ENCODE data around the gene TSR1.

Gene TSR1

DNA sequence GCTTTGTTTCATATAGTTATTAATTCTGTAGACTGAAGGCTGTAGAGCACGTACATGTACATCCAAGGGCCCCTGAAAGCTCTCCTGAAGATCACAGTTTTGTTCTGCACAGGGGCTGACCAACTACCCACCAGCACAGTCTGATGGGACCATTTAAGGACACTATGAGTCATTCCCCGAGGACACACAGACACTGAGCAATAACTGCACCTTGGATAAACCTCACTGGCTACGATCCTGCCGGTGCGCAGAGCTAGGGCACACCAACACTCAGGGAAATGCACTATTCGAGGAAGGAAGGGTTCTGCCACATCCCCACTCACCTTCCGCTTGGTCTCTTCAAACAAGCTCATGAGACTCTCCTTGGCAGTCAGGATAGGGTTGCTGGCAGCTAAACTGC, 53.0 kb downstream of the TSR1 start:
- TF ChIP-seq, protein P1, sequence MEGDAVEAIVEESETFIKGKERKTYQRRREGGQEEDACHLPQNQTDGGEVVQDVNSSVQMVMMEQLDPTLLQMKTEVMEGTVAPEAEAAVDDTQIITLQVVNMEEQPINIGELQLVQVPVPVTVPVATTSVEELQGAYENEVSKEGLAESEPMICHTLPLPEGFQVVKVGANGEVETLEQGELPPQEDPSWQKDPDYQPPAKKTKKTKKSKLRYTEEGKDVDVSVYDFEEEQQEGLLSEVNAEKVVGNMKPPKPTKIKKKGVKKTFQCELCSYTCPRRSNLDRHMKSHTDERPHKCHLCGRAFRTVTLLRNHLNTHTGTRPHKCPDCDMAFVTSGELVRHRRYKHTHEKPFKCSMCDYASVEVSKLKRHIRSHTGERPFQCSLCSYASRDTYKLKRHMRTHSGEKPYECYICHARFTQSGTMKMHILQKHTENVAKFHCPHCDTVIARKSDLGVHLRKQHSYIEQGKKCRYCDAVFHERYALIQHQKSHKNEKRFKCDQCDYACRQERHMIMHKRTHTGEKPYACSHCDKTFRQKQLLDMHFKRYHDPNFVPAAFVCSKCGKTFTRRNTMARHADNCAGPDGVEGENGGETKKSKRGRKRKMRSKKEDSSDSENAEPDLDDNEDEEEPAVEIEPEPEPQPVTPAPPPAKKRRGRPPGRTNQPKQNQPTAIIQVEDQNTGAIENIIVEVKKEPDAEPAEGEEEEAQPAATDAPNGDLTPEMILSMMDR (conservative IDR thresholded peaks at IDR 0.05; ENCODE audit: low read depth, low read length), result no peak
- H3K4me3 ChIP-seq (ENCODE audit: low read length), result no peak overlapping the region

DNA sequence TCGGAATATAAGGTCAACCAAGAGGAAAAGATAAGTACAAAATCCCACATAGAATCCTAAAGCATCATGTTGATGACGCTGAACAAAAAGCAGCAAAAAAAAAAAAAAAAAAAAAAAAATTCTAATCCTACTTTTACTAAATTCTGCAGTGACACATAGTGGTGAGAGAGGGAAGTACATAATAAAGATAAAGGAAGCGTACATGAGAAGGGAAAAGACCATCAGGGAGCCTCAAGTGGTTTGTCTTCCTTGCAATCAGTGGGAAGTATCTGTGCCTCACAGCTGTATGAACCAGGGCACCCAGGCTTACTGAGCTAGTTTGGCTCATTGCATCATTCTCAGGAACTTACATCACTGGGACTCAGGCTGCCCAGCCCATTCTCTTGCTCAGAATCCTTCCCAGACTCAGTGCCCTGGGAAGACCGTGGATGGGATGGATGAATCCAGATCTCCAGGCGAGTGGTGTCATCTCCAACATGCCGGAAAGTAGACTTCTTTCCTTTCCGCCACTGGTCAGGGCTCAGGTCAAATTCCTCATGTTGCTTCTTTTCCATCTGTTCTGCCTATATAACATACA, 53.9 kb downstream of the TSR1 start:
- DNase-seq (ENCODE audit: low read depth), result no peak
- TF ChIP-seq, protein P1 (conservative IDR thresholded peaks at IDR 0.05; ENCODE audit: low read depth, low read length), result peak; percentile 48

More for the DNA sequence above, 53.0 kb downstream of the TSR1 start:
- DNase-seq (ENCODE audit: low read depth), result no peak

DNA sequence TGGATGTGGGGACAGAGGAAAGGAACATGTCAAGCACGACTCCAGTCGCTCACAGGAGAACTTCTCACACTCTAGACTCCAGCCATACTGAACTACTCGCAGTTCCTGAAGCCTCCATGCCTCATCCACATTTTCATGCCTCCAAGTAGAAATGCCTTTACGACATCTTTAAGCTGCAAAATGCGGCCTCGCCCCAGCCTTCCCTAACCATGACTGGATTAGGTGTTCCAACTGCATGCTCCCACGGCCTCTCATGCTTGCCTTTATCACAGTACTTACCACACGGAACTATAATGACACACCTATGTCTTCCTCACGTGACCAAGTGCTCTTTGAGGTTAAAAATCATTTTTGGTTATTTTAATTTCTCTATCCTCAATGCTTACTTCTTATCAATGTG, 56.5 kb downstream of the TSR1 start:
- H3K4me3 ChIP-seq (ENCODE audit: low read length), result no peak overlapping the region
- no peak for DNase-seq (ENCODE audit: low read depth)
- TF ChIP-seq, protein P1 (conservative IDR thresholded peaks at IDR 0.05; ENCODE audit: low read depth, low read length), result no peak

More for the DNA sequence above, 53.9 kb downstream of the TSR1 start:
- no peak overlapping the region for H3K4me3 ChIP-seq (ENCODE audit: low read length)

DNA sequence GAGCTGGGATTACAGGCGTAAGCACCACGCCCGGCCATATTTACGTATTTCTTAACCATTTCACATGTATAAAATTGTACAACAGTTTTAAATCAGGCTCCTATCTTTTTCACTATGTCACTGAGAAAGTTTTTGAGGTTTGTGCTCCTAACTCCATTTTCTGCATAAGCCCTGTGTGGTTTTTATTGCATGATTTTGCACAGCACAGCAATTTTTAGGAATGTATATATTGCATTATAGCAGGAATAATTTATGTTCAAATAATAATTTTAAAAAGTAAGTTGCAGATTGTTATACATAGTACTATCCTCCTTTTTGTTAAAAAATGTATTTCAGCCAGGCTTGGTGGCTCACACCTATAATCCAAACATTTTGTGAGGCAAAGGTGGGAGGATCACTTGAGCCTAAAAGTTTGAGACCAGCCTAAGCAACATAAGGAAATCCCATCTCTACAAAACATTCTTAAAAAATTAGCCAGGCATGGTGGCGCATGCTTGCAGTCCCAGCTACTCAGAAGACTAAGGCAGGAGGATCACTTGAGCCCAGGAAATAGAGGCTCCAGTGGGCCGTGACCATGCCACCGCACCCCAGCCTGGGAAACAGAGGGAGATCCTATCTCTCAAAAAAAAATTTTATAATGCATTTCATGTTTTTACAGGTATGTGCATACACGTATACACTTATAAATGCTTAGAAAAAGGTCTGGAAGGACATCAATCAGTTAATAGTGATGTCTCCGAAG, 58.7 kb downstream of the TSR1 start:
- H3K4me3 ChIP-seq (ENCODE audit: low read length), result no peak overlapping the region
- TF ChIP-seq, protein P1 (conservative IDR thresholded peaks at IDR 0.05; ENCODE audit: low read depth, low read length), result no peak
- DNase-seq (ENCODE audit: low read depth), result no peak

DNA sequence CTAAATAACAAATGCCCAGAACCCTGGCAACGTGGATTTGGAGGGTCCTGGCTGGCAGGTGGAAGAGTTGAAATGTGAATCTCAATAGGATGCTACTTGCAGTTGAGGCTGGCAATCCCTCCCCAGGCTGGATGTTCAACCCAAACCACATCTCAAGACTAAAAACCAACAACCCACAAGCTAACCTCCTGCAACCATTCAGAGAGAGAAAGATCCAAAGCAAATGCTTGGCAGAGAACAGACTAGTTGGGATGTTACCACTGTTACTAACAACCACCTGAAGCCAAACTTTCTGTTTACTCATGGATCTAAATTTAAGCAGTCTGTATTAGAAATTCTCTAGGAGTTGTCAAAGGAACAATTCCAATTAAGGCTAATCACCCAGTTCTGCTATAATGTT, 60.5 kb downstream of the TSR1 start:
- no peak overlapping the region for H3K4me3 ChIP-seq (ENCODE audit: low read length)
- DNase-seq (ENCODE audit: low read depth), result no peak
- TF ChIP-seq, protein P1 (conservative IDR thresholded peaks at IDR 0.05; ENCODE audit: low read depth, low read length), result no peak

DNA sequence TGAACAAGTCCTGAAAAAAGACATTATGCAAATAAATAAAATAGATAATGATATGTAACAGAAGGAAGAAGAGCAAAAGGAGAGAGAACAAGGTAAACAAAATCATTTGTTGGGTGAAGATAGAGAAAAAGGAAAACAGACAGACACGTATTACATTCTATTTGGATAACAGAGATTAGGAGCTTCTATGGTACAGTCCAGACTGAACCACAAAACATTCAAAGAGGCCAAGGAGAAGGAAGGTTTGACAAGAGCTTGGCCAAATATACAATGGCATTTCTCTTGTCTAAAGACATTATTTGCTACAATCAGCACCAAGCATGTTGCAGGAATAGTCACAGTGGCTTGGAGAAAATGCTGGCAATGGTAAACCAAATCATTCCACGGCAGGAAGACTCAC, 61.8 kb downstream of the TSR1 start:
- no peak overlapping the region for H3K4me3 ChIP-seq (ENCODE audit: low read length)
- TF ChIP-seq, protein P1 (conservative IDR thresholded peaks at IDR 0.05; ENCODE audit: low read depth, low read length), result no peak
- DNase-seq (ENCODE audit: low read depth), result no peak

All from retinal pigment epithelial cell (primary cell).